Measurements from ENCODE around the gene ST6GALNAC2.

- TF ChIP-seq CTCF (IDR thresholded peaks at IDR 0.05): no peak
- TF ChIP-seq POLR2A (IDR thresholded peaks at IDR 0.05): no peak
These were observed 37.1 kb downstream of the ST6GALNAC2 start for GRCh38 chr17:76548378-76549214.
